Sigmoid colon (tissue), 7 donors: ENCODE results near the gene NXNL2. TPM values are rescaled to one million over a fixed set of nuclear protein-coding genes. Genes with fewer than 3 reads are reported as not detected.

Experiments used
- DNase-seq: peaks from one replicate; pipeline ENCODE4 v3.0.0-alpha.2; 2019
- H3K27ac ChIP-seq, 4 donors: fragments of 200-600 bp; sonication (generic); one replicate each; pipeline ENCODE4 v1.5.1; 2016 to 2019; ENCODE audit warnings: mild to moderate bottlenecking in 1 of 4
- H3K27me3 ChIP-seq, 3 donors: fragments of 200-600 bp; sonication (generic); one replicate each; pipeline ENCODE4 v1.5.1; 2019; ENCODE audit warnings: mild to moderate bottlenecking in 1 of 3
- H3K36me3 ChIP-seq, 4 donors: fragments of 200-600 bp; sonication (generic); one replicate each; pipeline ENCODE4 v1.5.1; 2016 to 2019
- H3K4me1 ChIP-seq, 4 donors: fragments of 200-600 bp; sonication (generic); one replicate each; pipeline ENCODE4 v1.5.1; 2017 to 2019
- H3K4me3 ChIP-seq, 4 donors: fragments of 200-600 bp; sonication (generic); one replicate each; pipeline ENCODE4 v1.5.1; 2017 to 2019; ENCODE audit warnings: mild to moderate bottlenecking in 2 of 4, moderate library complexity in 1 of 4
- H3K9me3 ChIP-seq, 4 donors: fragments of 200-600 bp in 3 of 4; sonication (generic) in 3 of 4; one replicate each; pipeline versions ENCODE4 v1.5.1 to v1.6.1; 2013 to 2019
- CTCF ChIP-seq, 4 experiments: fragments of 450-650 bp in 3 of 4; fragments of 200-600 bp in 1 of 4; IDR thresholded peaks; one replicate each; pipeline ENCODE4 v1.5.1; 2016 to 2019; ENCODE audit warnings: antibody characterized with exemption in 4 of 4, mild to moderate bottlenecking in 3 of 4, moderate library complexity in 2 of 4
- EP300 ChIP-seq, 4 donors: sonication (generic); formaldehyde crosslinking; IDR thresholded peaks; one replicate each; pipeline ENCODE4 v1.6.1; 2017; ENCODE audit warnings: antibody characterized with exemption in 4 of 4
- POLR2A ChIP-seq, 2 donors: fragments of 450-650 bp; IDR thresholded peaks; one replicate each; pipeline ENCODE4 v1.6.1; 2016; ENCODE audit warnings: antibody characterized with exemption in 2 of 2, mild to moderate bottlenecking in 2 of 2, moderate library complexity in 2 of 2
- POLR2AphosphoS5 ChIP-seq, 4 donors: sonication (generic); formaldehyde crosslinking; IDR thresholded peaks; one replicate each; pipeline ENCODE4 v1.6.1; 2017; ENCODE audit warnings: antibody characterized with exemption in 4 of 4
- WGBS, 2 donors: extraction: QIAGEN DNeasy Blood & Tissue Kit; methylation state at CpG; one replicate each; pipeline ENCODE4 v1.1.7; 2013; 5-methylcytosine and 5-hydroxymethylcytosine counted together
- intact Hi-C: fragments of 100-400 bp; cut with DNase I; formaldehyde crosslinking; loops from one replicate; pipeline ENCODE4 v1.15.1; 2023
- polyA plus RNA-seq, 3 donors: library from polyadenylated mRNA; stranded (reverse); fragments of 200-250 nt; gene quantifications; one replicate each; pipeline ENCODE4 v1.2.3, GENCODE V29; 2013
- total RNA-seq, 4 donors: library from RNA; depleted of rRNA; stranded (reverse); fragments of >200 nt; gene quantifications; one replicate each; pipeline ENCODE4 v1.1.0, GENCODE V29; 2016
- donor health status: healthy with polysubstance abuse.
- donor health status: Bipolar disorder and iron deficiency.
- donor health status: healthy.

The NXNL2 gene
- total and polyA plus RNA-seq, 7 donors = 0.16 to 1.2 (median 0.54) TPM; not detected in 4

- Histone ChIP-seq H3K4me1 (peaks cover 0 to 11% (median 0%) of the 10 kb centered on the region in 4 donors), H3K4me3 (no peak overlapping the region), H3K36me3 (no peaks in the 10 kb centered on the region), H3K27ac (no peak overlapping the region), H3K9me3 (no peaks in the 10 kb centered on the region), H3K27me3 (no peaks in the 10 kb centered on the region)
- 35 to 53% methylated on average over 2 of the region's 2 CpGs for WGBS, 2 donors
- DNase-seq = no peak
- intact Hi-C loops = no loop called here
- no peak for TF ChIP-seq CTCF (IDR thresholded peaks at IDR 0.05)
- TF ChIP-seq EP300 (IDR thresholded peaks at IDR 0.05) = no peak
- TF ChIP-seq POLR2AphosphoS5 (IDR thresholded peaks at IDR 0.05) = no peak
- no peak for TF ChIP-seq POLR2A (IDR thresholded peaks at IDR 0.05)
Observed at GRCh38 chr9:88551546-88552137, 16.7 kb downstream of the NXNL2 start.

GRCh38 chr9:88553350-88553749, 18.4 kb downstream of the NXNL2 start:
- Histone ChIP-seq H3K4me3 (no peak overlapping the region), H3K36me3 (no peaks in the 10 kb centered on the region), H3K27ac (no peak overlapping the region), H3K9me3 (no peaks in the 10 kb centered on the region), H3K27me3 (no peaks in the 10 kb centered on the region), H3K4me1 (peaks cover 0 to 11% (median 0%) of the 10 kb centered on the region in 4 donors)
- no peak for TF ChIP-seq POLR2A (IDR thresholded peaks at IDR 0.05)
- TF ChIP-seq CTCF (IDR thresholded peaks at IDR 0.05) = no peak
- TF ChIP-seq POLR2AphosphoS5 (IDR thresholded peaks at IDR 0.05) = no peak
- TF ChIP-seq EP300 (IDR thresholded peaks at IDR 0.05) = no peak
- 91 to 93% methylated on average over 3 of the region's 3 CpGs for WGBS, 2 donors
- intact Hi-C loops = no loop called here
- DNase-seq = no peak

DNA sequence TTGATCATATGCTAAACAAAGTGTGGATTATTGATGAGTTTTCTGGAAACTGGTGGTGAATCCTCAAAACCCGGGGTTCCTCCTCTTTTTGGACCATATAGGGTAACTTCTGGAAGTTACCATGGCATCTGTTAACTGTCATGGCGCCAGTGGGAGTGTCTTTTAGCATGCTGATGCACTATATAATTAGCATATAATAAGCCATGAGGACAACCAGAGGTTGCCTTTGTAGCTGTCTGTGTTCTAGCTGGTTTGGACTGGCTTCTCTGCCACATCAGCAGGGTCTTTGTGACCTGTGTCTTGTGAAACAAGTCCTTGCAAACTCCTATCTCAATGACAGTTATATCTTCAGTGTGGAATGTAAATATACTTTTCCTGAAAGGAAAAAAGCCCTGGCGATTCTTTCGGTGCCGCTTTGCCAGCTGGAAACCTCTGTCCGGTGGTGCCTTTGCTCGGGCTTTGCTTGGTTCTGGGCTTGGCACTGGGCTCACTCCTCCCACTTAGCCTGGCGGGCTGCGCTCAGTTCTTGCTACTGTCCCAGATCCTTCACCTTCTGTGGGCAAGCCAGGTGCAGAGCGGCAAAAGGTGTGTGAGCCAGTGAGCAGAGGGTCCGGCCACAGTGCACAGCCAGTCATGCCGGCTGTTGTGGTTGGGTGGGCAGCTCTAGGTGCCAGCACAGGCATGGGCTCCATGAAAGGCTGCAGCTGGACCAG, 20.4 kb downstream of the NXNL2 start:
- no peaks in the 10 kb centered on the region for H3K9me3 ChIP-seq
- intact Hi-C loops = no loop called here
- H3K4me3 ChIP-seq = no peak overlapping the region
- no peaks in the 10 kb centered on the region for H3K27me3 ChIP-seq
- WGBS, 2 donors = 86 to 94% methylated on average over 12 of the region's 12 CpGs
- no peaks in the 10 kb centered on the region for H3K36me3 ChIP-seq
- no peak for DNase-seq
- no peak overlapping the region for H3K27ac ChIP-seq
- TF ChIP-seq EP300 (IDR thresholded peaks at IDR 0.05) (no peak), POLR2AphosphoS5 (IDR thresholded peaks at IDR 0.05) (no peak), POLR2A (IDR thresholded peaks at IDR 0.05) (no peak), CTCF (IDR thresholded peaks at IDR 0.05) (no peak)
- peaks cover 0 to 11% (median 0%) of the 10 kb centered on the region in 4 donors for H3K4me1 ChIP-seq

GRCh38 chr9:88559661-88560060, 24.7 kb downstream of the NXNL2 start:
- H3K4me3 ChIP-seq = no peak overlapping the region
- intact Hi-C loops = no loop called here
- WGBS, 2 donors = 65 to 76% methylated on average over 7 of the region's 7 CpGs
- TF ChIP-seq POLR2AphosphoS5 (IDR thresholded peaks at IDR 0.05) = no peak
- no peak for TF ChIP-seq EP300 (IDR thresholded peaks at IDR 0.05)
- no peak for TF ChIP-seq POLR2A (IDR thresholded peaks at IDR 0.05)
- TF ChIP-seq CTCF (IDR thresholded peaks at IDR 0.05) = no peak
- peaks cover 0 to 11% (median 0%) of the 10 kb centered on the region in 4 donors for H3K4me1 ChIP-seq
- H3K36me3 ChIP-seq = no peaks in the 10 kb centered on the region
- no peak for DNase-seq
- no peaks in the 10 kb centered on the region for H3K27me3 ChIP-seq
- no peak overlapping the region for H3K27ac ChIP-seq
- H3K9me3 ChIP-seq = no peaks in the 10 kb centered on the region
